Measurements from ENCODE around the gene KCNIP1. TPM values are rescaled to one million over a fixed set of nuclear protein-coding genes. Genes with fewer than 3 reads are reported as not detected.

KCNIP1 gene
- total RNA-seq, 1 experiment from 2014 or later, result not detected

DNA sequence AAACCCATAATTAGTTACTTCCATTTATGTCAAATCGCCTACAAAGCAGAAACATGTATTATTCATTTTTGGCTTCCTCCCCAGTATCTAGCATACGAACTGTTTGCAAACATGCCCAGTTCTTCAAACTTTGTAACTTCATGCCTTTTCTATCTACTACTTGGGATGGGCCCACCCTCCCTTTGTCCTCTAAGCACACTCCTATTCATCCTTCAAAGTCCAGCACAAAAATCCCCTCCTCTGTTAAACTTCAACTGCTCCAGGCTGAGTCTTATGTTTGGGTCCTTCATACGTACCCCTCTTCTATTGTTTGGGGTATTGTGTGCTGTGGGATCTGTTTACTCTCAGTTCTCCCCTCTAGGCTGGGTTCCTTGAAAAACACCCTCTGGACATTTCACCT lies 55.5 kb downstream of the KCNIP1 start:
- Histone ChIP-seq H3K4me1 (ENCODE audit: insufficient read depth, low read length) (no peaks in the 10 kb centered on the region), H3K4me2 (ENCODE audit: low read length) (no peak overlapping the region), H3F3A (ENCODE audit: low read length, unreplicated experiment) (no peaks in the 10 kb centered on the region), H4K20me1 (ENCODE audit: low read length) (no peaks in the 10 kb centered on the region), H2AFZ (ENCODE audit: low read length) (no peak overlapping the region), H3K9ac (ENCODE audit: low read length) (no peak overlapping the region), H3K36me3 (ENCODE audit: low read depth, low read length) (no peaks in the 10 kb centered on the region), H3K79me2 (ENCODE audit: low read length) (no peaks in the 10 kb centered on the region), H3K27me3 (ENCODE audit: low read length) (peaks cover 17% of the 10 kb centered on the region), H3K9me3 (ENCODE audit: low read length) (no peaks in the 10 kb centered on the region), H3K9me2 (replicated peaks; ENCODE audit: low read length) (no peaks in the 10 kb centered on the region), H3K4me3 (ENCODE audit: low read length) (no peak overlapping the region), H3K27ac (ENCODE audit: low read length) (no peak overlapping the region)
- intact Hi-C loops (cut with micrococcal nuclease), result no loop called here
- BruUV-seq (replicated peaks), result no TSS peak
- ChIA-PET CTCF (no interaction called here), POLR2A (ENCODE audit: unreplicated experiment) (no interaction called here)
- no peak for DNase-seq
- no peak for ATAC-seq
- TF ChIP-seq CTCF (conservative IDR thresholded peaks at IDR 0.05; ENCODE audit: low read depth, low read length) (no peak), EZH2phosphoT487 (IDR thresholded peaks at IDR 0.05; ENCODE audit: borderline replicate concordance, low read length) (no peak), EZH2 (IDR thresholded peaks at IDR 0.05; ENCODE audit: low read length, unreplicated experiment) (no peak)

- ChIA-PET CTCF (no interaction called here), POLR2A (ENCODE audit: unreplicated experiment) (no interaction called here)
- no peaks in the 10 kb centered on the region for H3F3A ChIP-seq (ENCODE audit: low read length, unreplicated experiment)
- intact Hi-C loops (cut with micrococcal nuclease), result no loop called here
- no peak for DNase-seq
- BruUV-seq (replicated peaks), result no TSS peak
- no peak overlapping the region for H2AFZ ChIP-seq (ENCODE audit: low read length)
- H3K36me3 ChIP-seq (ENCODE audit: low read depth, low read length), result no peaks in the 10 kb centered on the region
- no peak overlapping the region for H3K4me2 ChIP-seq (ENCODE audit: low read length)
- no peaks in the 10 kb centered on the region for H3K79me2 ChIP-seq (ENCODE audit: low read length)
- no peak overlapping the region for H3K9ac ChIP-seq (ENCODE audit: low read length)
- H3K4me3 ChIP-seq (ENCODE audit: low read length), result no peak overlapping the region
- H4K20me1 ChIP-seq (ENCODE audit: low read length), result no peaks in the 10 kb centered on the region
- ATAC-seq, result no peak
- H3K9me3 ChIP-seq (ENCODE audit: low read length), result no peaks in the 10 kb centered on the region
- no peaks in the 10 kb centered on the region for H3K4me1 ChIP-seq (ENCODE audit: insufficient read depth, low read length)
- H3K27me3 ChIP-seq (ENCODE audit: low read length), result peaks cover 27% of the 10 kb centered on the region
- TF ChIP-seq EZH2phosphoT487 (IDR thresholded peaks at IDR 0.05; ENCODE audit: borderline replicate concordance, low read length) (no peak), EZH2 (IDR thresholded peaks at IDR 0.05; ENCODE audit: low read length, unreplicated experiment) (no peak), CTCF (conservative IDR thresholded peaks at IDR 0.05; ENCODE audit: low read depth, low read length) (no peak)
- no peaks in the 10 kb centered on the region for H3K9me2 ChIP-seq (replicated peaks; ENCODE audit: low read length)
- no peak overlapping the region for H3K27ac ChIP-seq (ENCODE audit: low read length)
Measured at GRCh38 chr5:170560938-170561337, 57.1 kb downstream of the KCNIP1 start.

DNA sequence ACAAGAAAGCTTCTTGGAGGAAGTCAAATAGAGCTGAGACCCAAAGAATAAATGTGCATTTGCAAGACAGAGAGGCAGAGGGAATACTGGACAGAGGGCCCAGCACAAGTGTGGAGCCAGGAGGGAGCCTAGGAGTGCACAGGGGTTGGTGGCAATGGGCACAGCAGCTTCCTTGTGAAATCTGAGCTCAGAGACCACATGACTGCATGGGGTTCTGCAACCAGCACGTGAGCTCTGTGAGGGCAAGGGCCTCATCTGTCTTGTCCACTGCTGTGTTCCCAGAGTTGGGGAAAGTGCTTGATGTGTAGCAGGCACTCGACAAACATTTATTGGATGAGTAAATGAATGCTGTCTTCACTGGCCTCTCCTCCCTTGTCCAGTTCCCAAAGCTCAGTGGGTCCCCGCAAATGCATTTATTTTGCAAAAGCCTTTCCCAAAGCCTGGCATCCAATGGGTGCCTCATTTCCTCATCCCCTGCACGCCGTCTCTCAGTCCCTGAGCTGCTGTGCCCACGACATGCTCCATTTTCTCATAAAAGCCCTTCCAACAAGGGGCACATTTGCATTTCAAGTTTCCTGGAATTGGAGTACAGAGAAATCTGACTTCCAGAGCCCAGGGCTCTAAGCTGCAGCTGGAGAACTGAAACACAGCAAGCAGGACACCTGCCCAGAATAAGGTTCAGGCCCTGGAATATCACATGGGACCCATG lies 58.5 kb downstream of the KCNIP1 start:
- H3K36me3 ChIP-seq (ENCODE audit: low read depth, low read length), result no peaks in the 10 kb centered on the region
- H3K9ac ChIP-seq (ENCODE audit: low read length), result no peak overlapping the region
- H3K4me3 ChIP-seq (ENCODE audit: low read length), result no peak overlapping the region
- H3K4me2 ChIP-seq (ENCODE audit: low read length), result no peak overlapping the region
- H3K27me3 ChIP-seq (ENCODE audit: low read length), result peaks cover 37% of the 10 kb centered on the region
- no peaks in the 10 kb centered on the region for H3F3A ChIP-seq (ENCODE audit: low read length, unreplicated experiment)
- ATAC-seq, result no peak
- no peaks in the 10 kb centered on the region for H3K9me2 ChIP-seq (replicated peaks; ENCODE audit: low read length)
- H3K4me1 ChIP-seq (ENCODE audit: insufficient read depth, low read length), result no peaks in the 10 kb centered on the region
- no TSS peak for BruUV-seq (replicated peaks)
- no peaks in the 10 kb centered on the region for H4K20me1 ChIP-seq (ENCODE audit: low read length)
- ChIA-PET CTCF (no interaction called here), POLR2A (ENCODE audit: unreplicated experiment) (no interaction called here)
- H3K9me3 ChIP-seq (ENCODE audit: low read length), result no peaks in the 10 kb centered on the region
- TF ChIP-seq EZH2phosphoT487 (IDR thresholded peaks at IDR 0.05; ENCODE audit: borderline replicate concordance, low read length) (no peak), EZH2 (IDR thresholded peaks at IDR 0.05; ENCODE audit: low read length, unreplicated experiment) (no peak)
- no peaks in the 10 kb centered on the region for H3K79me2 ChIP-seq (ENCODE audit: low read length)
- H3K27ac ChIP-seq (ENCODE audit: low read length), result no peak overlapping the region
- intact Hi-C loops (cut with micrococcal nuclease), result no loop called here
- no peak overlapping the region for H2AFZ ChIP-seq (ENCODE audit: low read length)
- no peak for DNase-seq

Measured in PC-3 (cell line).